Left hindlimb (tissue), 1 donor: ENCODE results near the gene PROM2.

ENCODE experiments used
- DNase-seq: peaks from one replicate; pipeline ENCODE4 v3.0.0-alpha.2; 2018

The PROM2 gene

DNA sequence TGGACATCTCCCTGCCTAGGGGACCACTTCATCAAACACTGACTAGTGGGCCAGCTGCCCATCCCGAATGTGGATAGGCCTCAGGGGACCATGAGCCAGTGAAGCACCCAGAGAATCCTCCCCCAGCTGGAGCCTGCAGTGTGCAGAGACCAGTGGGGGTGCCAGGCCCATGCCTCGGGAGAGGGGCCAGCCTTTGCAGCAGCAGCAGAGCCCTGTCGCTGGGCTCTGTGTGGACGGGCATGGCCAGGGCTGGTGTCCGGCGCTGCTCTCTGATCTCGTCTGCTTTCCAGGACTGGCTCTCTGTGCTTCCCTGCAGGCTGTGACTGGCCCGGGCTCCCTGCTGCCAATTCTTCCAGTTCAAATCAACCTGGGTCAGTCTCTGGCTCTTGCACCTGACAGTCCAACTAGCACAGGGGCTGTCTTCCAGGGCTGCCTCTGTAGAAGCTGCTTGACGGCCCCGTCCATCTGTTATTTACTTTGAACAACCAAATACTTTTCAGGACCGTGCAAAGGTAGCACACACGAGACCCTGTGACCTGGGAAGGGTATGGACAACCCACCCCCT, 34.3 kb downstream of the PROM2 start:
- no peak for DNase-seq

DNA sequence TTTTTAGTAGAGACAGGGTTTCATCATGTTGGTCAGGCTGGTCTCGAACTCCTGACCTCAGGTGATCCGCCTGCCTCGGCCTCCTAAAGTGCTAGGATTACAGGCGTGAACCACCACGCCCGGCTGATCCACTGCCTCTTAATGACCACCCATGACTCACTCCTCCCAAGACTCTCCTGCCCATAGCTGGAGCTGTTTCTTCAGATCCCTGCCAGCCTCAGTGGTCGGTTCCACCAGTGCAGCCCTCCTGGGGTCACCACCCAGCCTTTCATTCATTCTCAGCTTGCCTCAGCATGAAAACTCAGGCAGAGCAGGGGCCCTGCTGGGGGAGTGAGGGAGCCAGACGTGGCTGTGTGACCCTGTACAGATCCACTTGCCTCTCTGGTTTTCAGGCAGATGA, 35.4 kb downstream of the PROM2 start:
- DNase-seq: no peak

DNA sequence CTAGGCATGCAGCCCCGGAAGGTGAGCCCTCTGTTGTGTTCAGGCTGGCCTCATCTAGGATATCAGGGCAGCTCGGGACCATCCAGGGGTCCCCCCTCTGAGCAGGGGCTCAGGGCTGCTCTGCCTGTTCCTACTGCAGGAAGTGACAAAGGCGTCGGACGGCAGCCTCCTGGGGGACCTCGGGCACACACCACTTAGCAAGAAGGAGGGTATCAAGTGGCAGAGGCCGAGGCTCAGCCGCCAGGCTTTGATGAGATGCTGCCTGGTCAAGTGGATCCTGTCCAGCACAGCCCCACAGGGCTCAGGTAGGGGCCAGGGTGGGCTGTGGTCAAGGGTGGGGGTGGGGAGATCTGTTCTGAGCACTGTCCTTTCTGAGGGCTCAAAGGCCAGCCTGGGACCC, 36.0 kb downstream of the PROM2 start:
- DNase-seq: no peak

DNA sequence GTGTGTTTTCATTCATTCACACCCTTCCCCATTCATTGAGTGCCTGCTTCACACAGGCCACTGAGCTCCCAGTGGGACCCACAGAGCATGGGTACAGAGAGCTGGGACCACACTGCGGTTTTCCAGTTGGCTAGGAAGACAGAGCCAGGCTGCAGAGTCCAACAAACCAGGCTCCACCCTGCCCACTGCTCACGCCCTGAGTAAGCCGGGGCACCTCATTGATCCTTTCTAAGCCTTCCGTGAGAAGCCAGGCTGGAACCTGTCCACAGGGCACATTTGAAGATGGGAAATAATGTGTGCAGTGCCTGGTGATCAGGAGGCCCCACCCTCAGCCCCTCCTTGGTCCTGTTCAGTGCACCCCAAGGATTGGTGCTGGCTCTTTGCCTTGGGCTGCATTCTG, 36.4 kb downstream of the PROM2 start:
- DNase-seq: no peak

DNA sequence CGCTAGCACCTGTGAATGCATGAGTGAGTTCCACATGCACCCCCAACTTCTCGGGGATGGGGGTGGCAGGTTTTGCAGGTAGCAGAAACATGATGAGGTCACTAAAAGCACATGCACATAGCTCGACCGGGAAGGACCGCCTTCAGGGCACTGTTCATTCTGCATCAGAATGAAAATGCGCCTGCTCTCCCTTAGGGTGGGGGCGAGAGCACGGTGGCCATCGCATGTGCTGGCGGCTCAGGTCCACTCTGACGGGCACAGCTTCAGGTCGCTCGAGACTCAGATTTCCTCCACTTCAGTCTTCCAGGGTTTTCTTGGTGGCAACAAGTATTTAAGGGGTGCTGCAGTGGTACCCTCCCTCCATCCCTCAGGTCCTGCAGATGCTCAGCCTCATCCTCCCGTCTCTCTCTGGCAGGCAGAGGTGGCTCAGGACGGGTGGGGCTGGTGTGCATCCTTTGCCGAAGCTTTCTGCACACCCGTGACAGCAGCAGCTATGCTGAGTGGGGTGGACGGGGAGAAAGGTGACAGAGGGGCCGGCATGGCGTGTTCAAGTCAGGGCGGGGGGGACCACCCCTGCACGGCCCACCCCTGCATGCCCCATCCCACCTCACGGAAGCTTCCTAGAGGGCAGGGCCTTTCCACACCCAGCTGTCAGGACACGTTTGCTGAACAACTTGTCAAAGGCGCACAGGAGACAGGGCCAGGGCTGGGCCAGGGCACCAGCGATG, 37.7 kb downstream of the PROM2 start:
- no peak for DNase-seq

DNA sequence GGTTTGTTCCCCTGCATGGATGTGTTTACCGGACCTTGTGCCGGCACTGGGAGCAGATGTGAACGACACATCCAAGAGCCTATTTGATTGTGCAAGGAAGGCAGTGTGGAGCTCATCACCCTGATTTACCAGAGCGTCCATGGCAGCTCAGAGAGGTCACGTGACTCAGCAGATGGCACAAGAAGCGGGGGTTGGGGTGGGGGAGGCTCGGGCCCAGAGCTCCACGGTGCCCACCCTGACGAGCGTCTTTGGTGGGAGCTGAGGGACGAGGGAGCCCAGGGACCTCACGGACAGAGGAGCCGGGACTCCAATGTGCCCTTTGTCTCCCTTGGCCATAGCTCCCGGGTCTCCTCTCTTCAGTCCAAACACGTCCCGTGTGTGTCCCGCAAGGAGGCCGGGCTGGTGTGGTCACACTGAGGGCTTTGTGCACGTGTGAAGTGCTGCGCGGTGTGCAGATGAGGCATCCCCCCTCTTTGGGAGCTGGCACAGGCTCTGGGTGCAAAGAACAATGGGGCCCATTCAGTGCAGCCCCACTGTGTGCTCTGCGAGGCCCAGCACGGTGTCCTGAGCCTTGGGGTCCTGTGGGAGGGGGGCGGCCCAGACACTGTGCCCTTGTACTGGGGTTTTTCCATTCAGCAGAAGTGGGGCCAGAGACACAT, 38.4 kb downstream of the PROM2 start:
- DNase-seq: no peak

DNA sequence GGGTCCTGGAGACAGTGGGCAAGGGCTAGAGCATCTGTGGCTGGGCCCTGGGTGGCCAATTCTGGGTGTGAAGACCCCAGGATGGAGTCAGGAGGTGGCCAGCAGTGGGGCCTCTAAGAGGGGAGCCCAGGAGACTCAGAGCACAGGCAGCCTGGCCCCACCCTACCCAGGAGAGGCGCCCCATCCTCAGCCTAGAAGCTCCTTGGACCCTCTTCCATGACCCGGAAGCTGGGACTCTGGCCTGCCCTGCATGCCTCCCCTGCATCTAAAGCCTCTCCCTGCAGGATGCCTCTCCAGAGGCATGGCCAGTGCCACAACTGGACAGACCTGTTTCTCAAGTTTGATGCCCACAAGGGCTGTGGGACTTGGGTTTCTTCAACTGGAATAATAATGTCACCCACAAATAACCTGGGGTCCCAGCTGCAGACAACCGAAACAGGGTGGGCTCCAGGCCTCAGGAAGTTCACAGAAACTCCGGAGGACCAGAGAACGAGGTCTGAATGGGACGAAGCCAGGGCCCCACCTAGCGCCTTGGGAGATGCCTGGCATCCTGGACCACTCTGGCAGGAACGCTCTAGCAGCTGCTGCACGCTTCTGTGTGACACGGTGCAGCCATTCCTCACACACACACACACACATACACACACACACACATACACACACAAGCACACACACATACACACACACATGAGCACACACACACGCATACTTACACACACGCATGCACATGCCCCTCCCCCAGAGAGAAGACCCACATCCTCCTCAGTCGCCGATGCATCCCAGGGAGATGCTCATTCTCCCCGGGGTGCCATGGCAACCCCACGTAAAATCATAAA, 39.3 kb downstream of the PROM2 start:
- DNase-seq: no peak

DNA sequence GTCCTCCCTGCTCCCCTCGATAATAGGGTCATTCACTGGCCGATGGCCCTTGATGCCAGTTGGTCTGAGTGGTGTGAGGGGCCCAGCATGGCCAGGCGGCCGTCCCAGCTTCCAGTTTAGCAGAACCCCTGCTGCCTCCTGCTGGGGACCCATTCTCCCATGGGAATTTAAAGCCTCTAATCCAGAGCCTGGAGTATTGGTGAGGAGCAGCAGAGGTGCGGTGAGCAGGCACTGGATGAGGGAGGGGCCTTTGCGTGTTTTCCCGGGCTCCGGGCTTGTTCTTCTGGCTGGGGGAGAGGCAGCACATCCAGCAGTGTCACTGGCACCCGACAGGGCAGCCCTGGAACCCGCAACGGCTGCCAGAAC, 40.3 kb downstream of the PROM2 start:
- no peak for DNase-seq

DNA sequence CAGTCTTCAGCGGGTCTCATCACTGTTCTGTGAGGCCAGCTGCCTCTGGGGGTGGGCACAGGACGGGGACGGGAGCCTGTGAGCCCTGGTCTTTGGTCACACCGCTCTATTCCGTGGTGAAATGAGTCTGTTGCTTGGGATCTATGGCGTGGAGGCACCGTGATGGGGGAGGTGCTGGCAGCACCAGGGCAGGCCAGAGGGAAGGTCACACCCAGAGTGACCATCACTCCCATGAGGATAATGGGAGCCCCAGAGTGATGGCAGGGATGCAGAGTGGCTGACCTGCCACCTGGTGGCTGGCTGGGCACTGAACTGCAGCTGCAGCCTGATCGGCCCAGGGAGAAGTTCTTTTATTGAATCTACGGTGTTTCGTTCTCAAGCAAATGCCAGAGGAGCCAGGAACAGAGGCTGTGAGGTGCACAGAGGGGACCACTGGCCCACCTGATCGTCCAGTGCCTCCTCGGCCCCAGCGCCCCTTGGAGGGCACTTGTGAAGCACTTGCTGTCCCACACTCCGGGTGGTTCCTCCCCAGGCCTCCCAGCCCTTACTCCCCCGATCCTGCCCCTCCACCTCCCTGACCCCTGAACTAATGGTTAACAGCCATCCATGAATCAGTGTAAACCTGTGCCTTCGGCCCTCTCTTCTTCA, 40.8 kb downstream of the PROM2 start:
- no peak for DNase-seq

DNA sequence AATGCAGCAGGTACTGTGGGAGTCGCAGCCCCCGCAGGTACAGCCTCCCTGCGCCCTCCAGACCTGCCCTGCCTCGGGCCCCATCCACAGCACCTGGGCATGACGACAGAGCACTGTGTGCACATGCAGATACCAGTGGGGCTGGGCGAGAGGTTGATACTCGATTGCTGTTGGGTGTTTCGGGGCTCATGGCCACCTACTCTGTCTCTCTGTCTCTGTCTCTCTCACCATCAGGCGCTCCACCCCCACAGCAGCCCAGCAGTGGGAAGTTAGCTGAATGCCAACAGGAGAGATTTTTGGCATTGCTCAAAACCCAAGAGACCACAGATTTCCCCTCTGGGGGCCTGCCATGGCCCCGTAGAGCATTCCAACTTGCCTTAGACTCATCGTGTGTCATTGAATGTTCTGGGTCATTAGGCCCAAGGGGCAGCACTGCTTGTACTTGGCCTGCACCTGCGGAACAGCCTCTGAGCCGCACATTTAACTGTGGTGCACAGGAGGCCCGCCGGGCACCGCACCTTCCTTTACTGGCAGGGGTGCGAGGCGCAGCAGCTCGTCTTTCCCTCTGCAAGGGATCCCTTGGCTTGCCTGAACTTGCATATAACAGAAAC, 41.7 kb downstream of the PROM2 start:
- no peak for DNase-seq

DNA sequence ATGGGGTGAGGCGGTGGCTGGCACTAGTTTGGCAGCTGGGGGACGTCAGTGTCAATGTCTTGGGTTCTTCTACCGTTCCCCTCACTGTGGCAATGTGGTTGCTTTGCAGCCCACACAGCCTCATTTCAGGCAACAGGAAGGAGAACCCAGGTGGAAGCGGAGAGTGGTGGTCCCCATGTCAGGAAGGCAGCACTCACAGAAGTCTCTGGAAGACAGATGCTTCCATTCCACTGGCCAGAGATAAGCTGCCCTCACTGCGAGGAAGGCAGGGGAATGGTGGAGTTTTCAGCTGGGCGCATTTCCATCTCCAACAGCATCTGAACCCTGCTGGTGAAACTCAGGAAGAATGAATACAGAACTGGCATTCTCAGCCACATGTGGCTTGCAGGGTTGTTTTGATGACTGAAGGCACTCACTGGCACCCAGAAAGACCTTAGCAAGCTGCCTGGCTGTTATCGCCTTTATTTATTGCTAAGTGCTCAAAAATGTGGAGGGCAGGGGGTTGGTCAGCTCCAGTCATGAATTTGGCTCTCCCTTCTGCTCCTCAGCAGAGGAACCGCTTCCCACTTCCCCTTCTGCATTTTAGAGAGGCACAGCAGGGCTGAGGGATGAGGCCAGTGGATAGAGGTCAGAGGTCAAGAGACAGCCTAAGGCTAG, 42.3 kb downstream of the PROM2 start:
- DNase-seq: no peak

DNA sequence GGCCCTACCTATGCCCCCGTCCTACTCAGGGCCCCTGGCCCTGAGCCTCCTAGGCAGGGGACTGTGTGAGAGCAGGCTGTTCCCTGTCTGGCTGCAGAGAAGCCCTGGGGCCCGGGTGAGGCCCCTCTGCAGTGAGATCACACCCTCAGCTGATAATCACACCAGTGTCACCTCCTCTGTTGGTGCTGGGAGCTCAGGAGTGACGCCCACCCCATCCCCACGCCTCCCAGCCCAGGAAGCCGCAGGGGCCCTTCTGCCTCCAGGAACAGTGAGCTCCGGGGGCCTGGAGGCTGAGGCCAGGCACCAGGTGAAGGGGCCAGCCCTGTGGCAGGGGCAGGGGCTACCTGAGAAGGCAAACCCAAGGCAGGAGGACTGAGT, 42.9 kb downstream of the PROM2 start:
- DNase-seq: no peak

DNA sequence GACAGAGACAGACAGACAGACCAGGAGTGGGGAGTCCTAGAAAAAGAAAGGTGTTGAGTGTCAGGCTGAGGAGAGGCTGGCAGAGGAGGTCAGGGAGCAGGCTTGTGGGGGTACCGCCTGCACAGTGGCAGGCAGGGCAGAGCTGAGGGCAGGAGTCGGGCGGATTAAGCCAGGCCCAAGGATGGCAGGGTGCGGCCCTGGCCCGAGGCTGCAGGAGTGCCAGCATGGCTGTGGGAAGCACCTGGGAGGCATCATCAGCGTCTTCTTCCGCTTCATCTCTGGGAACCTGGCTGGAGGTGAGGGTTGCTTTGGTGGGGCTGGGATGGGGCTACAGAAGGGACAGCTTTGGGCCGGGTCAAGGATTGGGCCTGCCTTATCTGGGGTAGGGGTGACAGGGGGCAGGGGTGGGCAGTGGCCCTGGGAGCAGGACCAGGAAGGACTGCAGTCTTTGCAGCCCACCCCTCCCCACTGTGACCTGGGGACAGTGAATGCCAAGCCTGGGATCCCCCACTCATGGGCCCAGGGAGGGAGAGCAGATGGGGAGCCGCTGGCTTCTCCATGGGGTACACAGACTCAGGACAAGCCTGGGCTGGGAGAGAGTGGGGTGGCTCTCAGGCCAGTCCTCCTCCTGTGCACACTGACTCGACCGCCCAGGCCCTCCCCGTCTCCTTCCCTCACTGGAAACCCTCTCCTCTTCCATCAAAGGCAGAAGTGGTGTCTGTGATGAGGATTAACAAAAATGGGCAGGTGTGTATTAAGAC, 43.6 kb downstream of the PROM2 start:
- no peak for DNase-seq

DNA sequence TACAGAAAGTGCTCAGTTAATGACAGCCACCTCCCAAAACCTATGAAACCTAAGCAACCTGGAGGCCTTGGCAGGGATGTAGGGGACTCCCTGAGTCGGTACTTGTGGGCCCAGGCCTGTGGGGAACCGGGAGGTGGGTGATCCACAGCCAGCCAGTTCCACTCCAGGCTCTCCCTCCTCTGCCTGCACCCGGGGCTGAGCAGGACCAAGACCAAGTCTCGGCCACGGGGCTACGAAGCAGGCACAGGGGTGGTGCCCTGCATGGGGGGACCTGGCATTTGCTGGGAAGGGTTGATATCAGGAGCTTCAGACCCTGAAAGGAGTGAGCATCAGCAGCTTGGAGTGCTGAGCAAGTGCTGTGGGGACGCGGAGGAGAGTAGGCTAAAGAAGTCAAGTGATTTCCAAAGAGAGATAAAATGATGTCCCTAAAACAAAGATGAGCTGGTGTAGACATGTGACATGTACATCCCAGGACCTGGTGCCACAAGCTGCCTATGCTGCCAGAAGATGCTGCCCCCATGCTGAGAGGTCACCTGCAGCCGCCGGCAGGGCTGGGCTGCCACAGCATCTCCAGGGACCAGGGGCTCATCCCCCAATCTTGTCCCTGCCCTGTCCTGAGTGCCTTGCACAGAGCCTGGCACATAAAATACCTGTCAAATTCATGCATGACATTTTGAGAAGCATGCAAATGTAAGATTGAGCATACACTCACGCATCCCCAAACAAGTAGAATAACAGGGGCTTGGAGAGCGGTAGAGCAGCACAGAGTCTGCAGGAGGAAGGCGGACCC, 44.4 kb downstream of the PROM2 start:
- no peak for DNase-seq

DNA sequence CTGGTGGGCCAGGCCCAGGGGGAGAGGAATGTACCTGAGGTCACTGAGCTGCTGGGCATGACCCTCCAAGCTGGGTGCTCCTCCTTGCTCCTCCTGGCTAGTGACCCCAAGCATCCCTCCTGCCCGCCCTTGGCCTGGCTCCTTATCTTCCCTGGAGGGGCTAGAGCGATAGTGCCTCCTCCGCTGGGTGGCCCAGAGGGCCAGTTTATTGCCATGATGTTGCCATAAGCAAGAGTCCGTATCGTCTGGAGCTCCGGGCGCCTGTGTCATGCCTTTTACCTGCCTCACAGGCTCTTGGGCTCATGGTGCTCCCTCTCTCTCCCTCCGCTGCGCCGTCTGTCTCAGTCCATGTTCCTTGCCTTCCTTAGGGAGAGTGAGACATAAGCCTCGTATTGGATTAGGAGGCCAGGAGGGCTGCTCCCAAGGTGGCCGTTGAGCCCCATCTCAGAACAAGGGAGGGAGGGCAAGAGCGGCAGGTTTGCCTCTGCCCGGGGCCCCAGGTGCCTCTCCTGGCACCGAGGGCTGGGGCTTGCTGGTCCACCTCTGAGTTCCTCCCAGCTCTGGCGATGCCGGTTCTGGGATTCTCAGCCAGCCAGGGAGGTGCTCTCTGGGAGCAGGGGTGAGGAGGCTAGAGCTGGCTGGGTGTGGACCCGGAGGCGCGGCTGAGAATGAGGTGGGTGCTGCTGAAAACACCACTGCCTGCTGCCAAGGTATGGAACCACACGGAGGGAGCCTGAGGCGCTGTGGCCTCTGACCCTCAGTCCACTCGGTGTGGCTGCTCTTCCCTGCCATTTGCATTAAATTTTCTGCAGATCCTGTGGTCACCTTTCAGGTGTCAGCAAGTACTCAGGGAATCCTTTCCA, 45.5 kb downstream of the PROM2 start:
- no peak for DNase-seq

DNA sequence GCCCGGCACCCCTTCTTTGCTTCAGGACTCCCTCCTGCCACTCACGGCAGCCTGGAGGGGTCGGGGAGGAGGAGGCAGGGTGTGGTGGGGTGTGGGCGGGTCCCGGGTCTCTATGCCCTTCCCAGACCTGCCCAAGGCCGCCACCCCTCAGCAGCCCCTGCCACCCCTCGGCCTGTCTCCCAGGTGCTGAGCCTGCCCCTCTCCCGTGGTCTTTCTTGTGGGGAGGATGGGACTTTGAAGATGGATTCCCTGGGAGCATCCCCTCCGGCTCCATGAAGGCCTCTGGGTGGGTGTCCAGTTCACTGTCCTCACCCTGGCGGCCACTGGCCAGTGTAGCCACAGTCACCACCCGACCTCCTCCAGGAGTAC, 46.1 kb downstream of the PROM2 start:
- no peak for DNase-seq

DNA sequence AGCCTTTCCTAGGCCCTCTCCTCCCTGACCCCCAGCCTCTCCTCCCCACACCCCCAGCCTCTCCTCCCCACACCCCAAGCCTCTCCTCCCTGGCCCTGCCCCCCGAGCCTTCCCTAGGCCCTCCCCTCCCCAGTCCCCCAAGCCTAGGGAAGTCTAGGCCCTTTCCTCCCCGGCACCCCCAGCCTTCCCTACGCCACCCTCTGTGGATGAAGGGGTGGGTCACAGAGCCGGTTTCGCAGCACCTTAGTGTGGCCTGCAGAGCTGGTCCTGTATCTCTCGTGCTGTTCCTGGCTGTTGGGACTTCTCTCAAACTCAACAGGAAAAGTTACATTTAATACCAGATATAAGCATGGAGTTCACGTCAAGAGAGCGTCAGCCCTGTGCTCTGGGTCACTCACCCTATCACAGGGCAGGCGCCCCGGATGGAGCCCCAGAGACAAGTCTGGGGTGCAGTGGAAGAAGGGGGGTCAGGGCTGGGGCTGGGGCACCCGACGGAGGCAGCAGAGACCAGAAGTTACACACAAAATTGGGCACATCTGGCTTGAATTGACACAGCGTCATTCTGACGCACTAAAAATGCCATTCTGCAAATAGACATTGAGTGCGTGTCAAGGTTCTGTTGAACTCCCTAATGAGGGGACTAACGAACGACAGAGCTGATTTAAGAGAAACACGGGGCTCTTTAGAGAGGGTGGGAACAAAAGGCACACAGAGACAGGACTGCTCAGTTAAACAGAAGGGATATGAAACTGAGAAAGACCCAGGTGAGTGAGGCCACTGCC, 46.9 kb downstream of the PROM2 start:
- no peak for DNase-seq

DNA sequence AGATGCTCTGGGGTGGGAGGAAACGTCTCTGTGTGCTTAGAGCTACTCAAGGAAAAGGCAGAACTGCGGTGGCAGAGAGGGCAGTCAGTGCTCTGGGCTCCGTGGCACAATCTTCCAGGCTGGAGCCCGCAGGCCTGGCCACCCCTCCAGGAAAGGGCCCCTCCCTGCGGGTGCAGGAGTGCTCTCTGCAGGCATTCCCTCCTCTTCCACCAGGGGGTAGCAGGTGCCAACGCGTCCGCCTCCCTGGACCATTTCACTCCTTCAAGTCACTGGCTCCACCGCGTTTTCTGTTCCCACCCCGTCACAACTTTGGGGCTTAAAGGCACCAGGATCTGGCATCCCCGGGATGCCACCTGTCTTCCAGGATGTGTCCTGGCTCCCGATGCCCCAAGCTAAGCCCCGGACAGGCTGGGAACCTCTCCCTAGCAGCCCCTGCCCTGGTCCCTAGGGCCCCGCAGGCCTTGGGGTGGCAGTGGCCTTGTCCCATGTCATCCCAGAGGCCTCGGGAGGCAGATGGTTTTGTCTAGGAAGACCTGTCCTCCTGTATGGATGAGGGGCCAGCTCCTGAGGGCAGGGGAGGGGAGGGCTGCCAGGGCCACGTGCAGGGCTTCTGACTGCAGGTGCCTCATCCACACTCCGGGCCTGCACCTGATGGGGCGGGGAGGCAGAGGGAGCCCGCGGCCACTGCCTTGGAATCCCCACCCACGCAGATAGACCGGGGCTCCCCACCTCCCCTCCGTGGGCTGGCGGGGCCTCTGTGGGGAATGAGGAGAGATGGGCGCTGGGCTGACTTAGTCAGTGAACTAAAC, 49.3 kb downstream of the PROM2 start:
- no peak for DNase-seq
